HCT116 (cell line): ENCODE data around the gene WNT9B. TPM values are rescaled to one million over a fixed set of nuclear protein-coding genes. Genes with fewer than 3 reads are reported as not detected.

Source experiments
- ATAC-seq: fragments of 200-7000 bp; cut with Tn5 transposase; 2 replicates; pipeline ENCODE4 v1.9.1; 2020; ENCODE audit warnings: mild to moderate bottlenecking, moderate library complexity
- BruUV-seq: library from RNA; stranded (reverse); fragments of 400-500 nt; replicated peaks from 2 replicates; lab custom pipeline; 2021; lab: Mats Ljungman, UMichigan
- CTCF ChIA-PET: fragments of 300-600 bp; sonication (Branson Sonifier 250); formaldehyde crosslinking; loops from one replicate; lab custom pipeline; 2021; ENCODE audit warnings: antibody characterized with exemption; lab: Charles Lee
- POLR2A ChIA-PET: fragments of 300-600, 350-600 bp; sonication (Branson Sonifier 250); formaldehyde crosslinking; loops from one replicate; lab custom pipeline; 2021; ENCODE audit warnings: antibody characterized with exemption; lab: Charles Lee
- RAD21 ChIA-PET, 2 experiments: fragments of 300-600 bp; sonication (Branson Sonifier 250); formaldehyde crosslinking; loops; one replicate each; lab custom pipeline; 2023; ENCODE audit warnings: low total read pairs in 2 of 2; ENCODE audit not compliant: uncharacterized antibody in 2 of 2, unreplicated experiment in 2 of 2, low non-redundant PET in 1 of 2; lab: Charles Lee
- DNase-seq: peaks from one replicate; pipeline ENCODE4 v3.0.0-alpha.2; 2010; ENCODE audit warnings: low read depth, low spot score
- H2AFZ ChIP-seq: fragments of 200-600 bp; shearing (Covaris generic), sonication (generic); 2 replicates; pipeline ENCODE4 v1.6.1; 2017; ENCODE audit warnings: low read depth, mixed run types, mixed read lengths, antibody characterized with exemption, low read length; ENCODE audit not compliant: poor library complexity, severe bottlenecking
- H3K27ac ChIP-seq: 2 replicates; pipeline ENCODE4 v1.5.1; 2012; ENCODE audit warnings: low read depth, low read length
- H3K27me3 ChIP-seq: fragments of 200-600 bp; sonication (generic); 2 replicates; pipeline ENCODE4 v1.6.1; 2016; ENCODE audit warnings: mixed run types, low read length, mixed read lengths; ENCODE audit not compliant: insufficient read depth
- H3K36me3 ChIP-seq, 2 experiments: fragments of 200-500 bp in 1 of 2; fragments of 200-600 bp in 1 of 2; sonication (Bioruptor generic) in 1 of 2; sonication (generic) in 1 of 2; 2 replicates each; pipeline versions ENCODE4 v1.5.1 to v1.6.1; 2014 to 2016; ENCODE audit warnings: low read length in 2 of 2, inconsistent platforms in 1 of 2, mixed read lengths in 1 of 2, mixed run types in 1 of 2; ENCODE audit not compliant: insufficient read depth in 2 of 2, control insufficient read depth in 1 of 2
- H3K4me1 ChIP-seq, 2 experiments: fragments of 200-600 bp in 1 of 2; sonication (generic) in 1 of 2; 2 replicates each; pipeline versions ENCODE4 v1.5.1 to v1.6.1; 2012 to 2017; ENCODE audit warnings: low read length in 2 of 2, inconsistent platforms in 1 of 2, mild to moderate bottlenecking in 1 of 2, mixed read lengths in 1 of 2, mixed run types in 1 of 2, moderate library complexity in 1 of 2; ENCODE audit not compliant: insufficient read depth in 2 of 2, control insufficient read depth in 1 of 2
- H3K4me2 ChIP-seq: fragments of 200-600 bp; sonication (generic); 2 replicates; pipeline ENCODE4 v1.6.1; 2017; ENCODE audit warnings: mixed run types, low read length, mixed read lengths
- H3K4me3 ChIP-seq, 2 experiments: fragments of 200-600 bp in 1 of 2; sonication (generic) in 1 of 2; replicated peaks in 1 of 2; 2 replicates each; pipeline ENCODE4 v1.5.1; 2011 to 2016; ENCODE audit warnings: low read length in 2 of 2, control low read depth in 1 of 2, low read depth in 1 of 2, mild to moderate bottlenecking in 1 of 2, mixed read lengths in 1 of 2, mixed run types in 1 of 2
- H3K79me2 ChIP-seq: fragments of 200-600 bp; sonication (generic); 2 replicates; pipeline ENCODE4 v1.6.1; 2017; ENCODE audit warnings: mild to moderate bottlenecking, mixed run types, low read length, moderate library complexity, mixed read lengths; ENCODE audit not compliant: insufficient read depth
- H3K9ac ChIP-seq: fragments of 200-600 bp; sonication (generic); 2 replicates; pipeline ENCODE4 v1.6.1; 2016; ENCODE audit warnings: low read length, mixed read lengths
- H3K9me2 ChIP-seq: fragments of 200-600 bp; sonication (generic), shearing (Covaris generic); 2 replicates; pipeline ENCODE4 v1.6.1; 2017; ENCODE audit warnings: mixed run types, mild to moderate bottlenecking, moderate library complexity; ENCODE audit not compliant: insufficient read depth
- H3K9me3 ChIP-seq, 2 experiments: fragments of 200-500 bp in 1 of 2; fragments of 200-600 bp in 1 of 2; sonication (Bioruptor generic) in 1 of 2; sonication (generic) in 1 of 2; 2 replicates each; pipeline ENCODE4 v1.6.1; 2014 to 2017; ENCODE audit warnings: low read length in 2 of 2, mixed read lengths in 2 of 2, inconsistent platforms in 1 of 2, low read depth in 1 of 2, mild to moderate bottlenecking in 1 of 2, mixed run types in 1 of 2, moderate library complexity in 1 of 2; ENCODE audit not compliant: control insufficient read depth in 1 of 2, insufficient read depth in 1 of 2
- H4K20me1 ChIP-seq: fragments of 200-600 bp; sonication (generic), shearing (Covaris generic); 2 replicates; pipeline ENCODE4 v1.6.1; 2017; ENCODE audit warnings: mixed run types, mild to moderate bottlenecking, moderate library complexity; ENCODE audit not compliant: insufficient read depth
- ATF3 ChIP-seq: IDR thresholded peaks from 2 replicates; pipeline ENCODE4 v1.6.1; 2012
- POLR2AphosphoS5 ChIP-seq: IDR thresholded peaks from 2 replicates; pipeline ENCODE4 v1.6.1; 2011; ENCODE audit warnings: mild to moderate bottlenecking, low read depth, low read length, moderate library complexity
- RAD21 ChIP-seq: IDR thresholded peaks from 2 replicates; pipeline ENCODE4 v1.6.1; 2012; ENCODE audit warnings: low read depth, mild to moderate bottlenecking
- SRF ChIP-seq: IDR thresholded peaks from 2 replicates; pipeline ENCODE4 v1.6.1; 2012; ENCODE audit warnings: low read depth
- TCF7L2 ChIP-seq: IDR thresholded peaks from 2 replicates; pipeline ENCODE4 v1.7.0; 2011; ENCODE audit warnings: borderline replicate concordance, inconsistent platforms; ENCODE audit not compliant: insufficient read depth, insufficient read length; ENCODE audit errors: extremely low read depth
- YY1 ChIP-seq: IDR thresholded peaks from 2 replicates; pipeline ENCODE4 v1.6.1; 2011; ENCODE audit warnings: low read length, low read depth, moderate library complexity, mild to moderate bottlenecking; ENCODE audit not compliant: insufficient replicate concordance; ENCODE audit errors: extremely low read depth
- intact Hi-C: fragments of 100-400 bp; cut with micrococcal nuclease; formaldehyde crosslinking; loops from 2 replicates; pipeline ENCODE4 v1.10.0; 2022
- total RNA-seq: library from RNA; stranded (reverse); gene quantifications from one replicate; pipeline ENCODE4 v1.2.1, GENCODE V29; 2021; ENCODE audit not compliant: unreplicated experiment
- TF ChIP-seq, protein P1 (sequence below): IDR thresholded peaks from 2 replicates; pipeline ENCODE4 v1.6.1; 2011; ENCODE audit warnings: mild to moderate bottlenecking, low read length, moderate library complexity; ENCODE audit not compliant: insufficient replicate concordance; ENCODE audit errors: extremely low read depth
- TF ChIP-seq, protein P2 (sequence below), 3 experiments: fragments of 200-600 bp in 1 of 3; sonication (generic) in 1 of 3; IDR thresholded peaks in 2 of 3; conservative IDR thresholded peaks in 1 of 3; 2 replicates each; pipeline ENCODE4 v1.5.1; 2012 to 2017; ENCODE audit warnings: low read depth in 2 of 3, low read length in 2 of 3, antibody characterized with exemption in 1 of 3, borderline replicate concordance in 1 of 3, control low read depth in 1 of 3, mild to moderate bottlenecking in 1 of 3, mixed read lengths in 1 of 3, mixed run types in 1 of 3, moderate library complexity in 1 of 3; ENCODE audit not compliant: insufficient read depth in 1 of 3

WNT9B gene
- total RNA-seq, 1 experiment from 2014 or later, result not detected

- H3K9me3 ChIP-seq, result no peaks in the 10 kb centered on the region
- ChIA-PET POLR2A (interaction anchor here (0.6 kb wide), 1 partner anchor 1914 kb away, joined by 4 read pairs; no protein-coding TSS in a partner anchor), CTCF (no interaction called here), RAD21 (no interaction called here)
- no peak overlapping the region for H2AFZ ChIP-seq
- no peaks in the 10 kb centered on the region for H3K36me3 ChIP-seq
- H3K4me1 ChIP-seq, result peaks cover 0 to 18% of the 10 kb centered on the region in 2 experiments; a peak in 2 of 4 replicates
- H4K20me1 ChIP-seq, result no peaks in the 10 kb centered on the region
- H3K9me2 ChIP-seq, result no peaks in the 10 kb centered on the region
- BruUV-seq, result no TSS peak
- no peak overlapping the region for H3K4me2 ChIP-seq
- ATAC-seq, result no peak
- TF ChIP-seq ATF3, result no peak
- no peak for TF ChIP-seq YY1
- intact Hi-C loops, result no loop called here
- DNase-seq, result no peak
- H3K27me3 ChIP-seq, result no peaks in the 10 kb centered on the region
- no peak overlapping the region for H3K27ac ChIP-seq
- H3K4me3 ChIP-seq, result no peak overlapping the region
- no peaks in the 10 kb centered on the region for H3K79me2 ChIP-seq
- H3K9ac ChIP-seq, result no peak overlapping the region
Observed at GRCh38 chr17:46812624-46813318, 38.6 kb upstream of the WNT9B start.

GRCh38 chr17:46813920-46814319, 37.5 kb upstream of the WNT9B start:
- H3K27me3 ChIP-seq, result no peaks in the 10 kb centered on the region
- no peak overlapping the region for H3K9ac ChIP-seq
- H3K4me1 ChIP-seq, result peaks cover 0 to 18% of the 10 kb centered on the region in 2 experiments; a peak in 2 of 4 replicates
- no peak overlapping the region for H2AFZ ChIP-seq
- intact Hi-C loops, result no loop called here
- no peak overlapping the region for H3K4me2 ChIP-seq
- H3K9me2 ChIP-seq, result no peaks in the 10 kb centered on the region
- ATAC-seq, result no peak
- H3K9me3 ChIP-seq, result no peaks in the 10 kb centered on the region
- no peaks in the 10 kb centered on the region for H3K79me2 ChIP-seq
- TF ChIP-seq, protein P1, sequence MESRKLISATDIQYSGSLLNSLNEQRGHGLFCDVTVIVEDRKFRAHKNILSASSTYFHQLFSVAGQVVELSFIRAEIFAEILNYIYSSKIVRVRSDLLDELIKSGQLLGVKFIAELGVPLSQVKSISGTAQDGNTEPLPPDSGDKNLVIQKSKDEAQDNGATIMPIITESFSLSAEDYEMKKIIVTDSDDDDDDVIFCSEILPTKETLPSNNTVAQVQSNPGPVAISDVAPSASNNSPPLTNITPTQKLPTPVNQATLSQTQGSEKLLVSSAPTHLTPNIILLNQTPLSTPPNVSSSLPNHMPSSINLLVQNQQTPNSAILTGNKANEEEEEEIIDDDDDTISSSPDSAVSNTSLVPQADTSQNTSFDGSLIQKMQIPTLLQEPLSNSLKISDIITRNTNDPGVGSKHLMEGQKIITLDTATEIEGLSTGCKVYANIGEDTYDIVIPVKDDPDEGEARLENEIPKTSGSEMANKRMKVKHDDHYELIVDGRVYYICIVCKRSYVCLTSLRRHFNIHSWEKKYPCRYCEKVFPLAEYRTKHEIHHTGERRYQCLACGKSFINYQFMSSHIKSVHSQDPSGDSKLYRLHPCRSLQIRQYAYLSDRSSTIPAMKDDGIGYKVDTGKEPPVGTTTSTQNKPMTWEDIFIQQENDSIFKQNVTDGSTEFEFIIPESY, result no peak
- TF ChIP-seq RAD21, result no peak
- no peak for TF ChIP-seq POLR2AphosphoS5
- TF ChIP-seq, protein P2, sequence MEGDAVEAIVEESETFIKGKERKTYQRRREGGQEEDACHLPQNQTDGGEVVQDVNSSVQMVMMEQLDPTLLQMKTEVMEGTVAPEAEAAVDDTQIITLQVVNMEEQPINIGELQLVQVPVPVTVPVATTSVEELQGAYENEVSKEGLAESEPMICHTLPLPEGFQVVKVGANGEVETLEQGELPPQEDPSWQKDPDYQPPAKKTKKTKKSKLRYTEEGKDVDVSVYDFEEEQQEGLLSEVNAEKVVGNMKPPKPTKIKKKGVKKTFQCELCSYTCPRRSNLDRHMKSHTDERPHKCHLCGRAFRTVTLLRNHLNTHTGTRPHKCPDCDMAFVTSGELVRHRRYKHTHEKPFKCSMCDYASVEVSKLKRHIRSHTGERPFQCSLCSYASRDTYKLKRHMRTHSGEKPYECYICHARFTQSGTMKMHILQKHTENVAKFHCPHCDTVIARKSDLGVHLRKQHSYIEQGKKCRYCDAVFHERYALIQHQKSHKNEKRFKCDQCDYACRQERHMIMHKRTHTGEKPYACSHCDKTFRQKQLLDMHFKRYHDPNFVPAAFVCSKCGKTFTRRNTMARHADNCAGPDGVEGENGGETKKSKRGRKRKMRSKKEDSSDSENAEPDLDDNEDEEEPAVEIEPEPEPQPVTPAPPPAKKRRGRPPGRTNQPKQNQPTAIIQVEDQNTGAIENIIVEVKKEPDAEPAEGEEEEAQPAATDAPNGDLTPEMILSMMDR (IDR thresholded peaks at IDR 0.05 in 2 of 3, conservative IDR thresholded peaks at IDR 0.05 in 1 of 3; ENCODE audit: borderline replicate concordance in 1 of 3, insufficient read depth in 1 of 3, low read depth in 2 of 3, low read length in 2 of 3), result no peak
- TF ChIP-seq TCF7L2, result no peak
- TF ChIP-seq SRF, result no peak
- ChIA-PET POLR2A (no interaction called here), CTCF (no interaction called here), RAD21 (no interaction called here)
- no TSS peak for BruUV-seq
- no peak for DNase-seq
- H4K20me1 ChIP-seq, result no peaks in the 10 kb centered on the region
- no peak overlapping the region for H3K27ac ChIP-seq
- H3K4me3 ChIP-seq, result no peak overlapping the region
- H3K36me3 ChIP-seq, result no peaks in the 10 kb centered on the region
